GM12891 (cell line): ENCODE data around the gene AIG1.

Experiments used
- POLR2A ChIP-seq: IDR thresholded peaks from 2 replicates; pipeline ENCODE4 v1.6.1; 2011; ENCODE audit warnings: low read depth, low read length, control low read depth
- SPI1 ChIP-seq: IDR thresholded peaks from 2 replicates; pipeline ENCODE4 v1.6.1; 2011; ENCODE audit warnings: low read depth, low read length, control low read depth

- TF ChIP-seq POLR2A (no peak), SPI1 (no peak)
Measured at GRCh38 chr6:143234734-143235133, 174.0 kb downstream of the AIG1 start.
